Hepatocyte (in vitro differentiated cells): ENCODE results near the gene MLXIP.

Source experiments
- EZH2 ChIP-seq: fragments of 200-600 bp; sonication (generic); IDR thresholded peaks from 2 replicates; pipeline ENCODE4 v1.6.1; 2016; ENCODE audit warnings: antibody characterized with exemption, mild to moderate bottlenecking, borderline replicate concordance
- TF ChIP-seq, protein P1 (sequence below): fragments of 200-600 bp; sonication (generic); IDR thresholded peaks from 2 replicates; pipeline ENCODE4 v1.5.1; 2016; ENCODE audit warnings: antibody characterized with exemption, mild to moderate bottlenecking; ENCODE audit not compliant: poor library complexity

GRCh38 chr12:122189626-122190475 is 111.3 kb downstream of the MLXIP start:
- TF ChIP-seq, protein P1, sequence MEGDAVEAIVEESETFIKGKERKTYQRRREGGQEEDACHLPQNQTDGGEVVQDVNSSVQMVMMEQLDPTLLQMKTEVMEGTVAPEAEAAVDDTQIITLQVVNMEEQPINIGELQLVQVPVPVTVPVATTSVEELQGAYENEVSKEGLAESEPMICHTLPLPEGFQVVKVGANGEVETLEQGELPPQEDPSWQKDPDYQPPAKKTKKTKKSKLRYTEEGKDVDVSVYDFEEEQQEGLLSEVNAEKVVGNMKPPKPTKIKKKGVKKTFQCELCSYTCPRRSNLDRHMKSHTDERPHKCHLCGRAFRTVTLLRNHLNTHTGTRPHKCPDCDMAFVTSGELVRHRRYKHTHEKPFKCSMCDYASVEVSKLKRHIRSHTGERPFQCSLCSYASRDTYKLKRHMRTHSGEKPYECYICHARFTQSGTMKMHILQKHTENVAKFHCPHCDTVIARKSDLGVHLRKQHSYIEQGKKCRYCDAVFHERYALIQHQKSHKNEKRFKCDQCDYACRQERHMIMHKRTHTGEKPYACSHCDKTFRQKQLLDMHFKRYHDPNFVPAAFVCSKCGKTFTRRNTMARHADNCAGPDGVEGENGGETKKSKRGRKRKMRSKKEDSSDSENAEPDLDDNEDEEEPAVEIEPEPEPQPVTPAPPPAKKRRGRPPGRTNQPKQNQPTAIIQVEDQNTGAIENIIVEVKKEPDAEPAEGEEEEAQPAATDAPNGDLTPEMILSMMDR, result no peak
- no peak for TF ChIP-seq EZH2
